Mucosa of stomach (tissue), 1 donor: ENCODE data around the gene PPP2R1B.

Source experiments
- H3K27me3 ChIP-seq: one replicate; pipeline ENCODE4 v1.7.0; 2013; ENCODE audit warnings: mild to moderate bottlenecking, low read length; ENCODE audit not compliant: control insufficient read depth, insufficient read depth
- H3K36me3 ChIP-seq: one replicate; pipeline ENCODE4 v1.7.0; 2013; ENCODE audit warnings: low read length; ENCODE audit not compliant: control insufficient read depth, insufficient read depth
- H3K4me1 ChIP-seq: one replicate; pipeline ENCODE4 v1.7.0; 2013; ENCODE audit warnings: mild to moderate bottlenecking, low read length; ENCODE audit not compliant: control insufficient read depth, insufficient read depth
- H3K4me3 ChIP-seq: one replicate; pipeline ENCODE4 v1.7.0; 2013; ENCODE audit warnings: low read length
- H3K9ac ChIP-seq: one replicate; pipeline ENCODE4 v1.7.0; 2013; ENCODE audit warnings: mild to moderate bottlenecking, low read length, moderate library complexity
- H3K9me3 ChIP-seq: one replicate; pipeline ENCODE4 v1.7.0; 2013; ENCODE audit warnings: mild to moderate bottlenecking, low read length, moderate library complexity; ENCODE audit not compliant: control insufficient read depth
- donor health status: Pancreatic carcinoma.

Gene PPP2R1B

GRCh38 chr11:111762526-111762925, 3.7 kb downstream of the PPP2R1B start:
- no peak overlapping the region for H3K4me3 ChIP-seq
- H3K36me3 ChIP-seq: no peaks in the 10 kb centered on the region
- H3K27me3 ChIP-seq: no peaks in the 10 kb centered on the region
- H3K9me3 ChIP-seq: no peaks in the 10 kb centered on the region
- no peak overlapping the region for H3K9ac ChIP-seq
- peaks cover 23% of the 10 kb centered on the region for H3K4me1 ChIP-seq

- Histone ChIP-seq H3K27me3 (no peaks in the 10 kb centered on the region), H3K36me3 (no peaks in the 10 kb centered on the region), H3K9me3 (no peaks in the 10 kb centered on the region), H3K4me3 (no peak overlapping the region), H3K9ac (no peak overlapping the region), H3K4me1 (peaks cover 17% of the 10 kb centered on the region)
These were observed 5.2 kb downstream of the PPP2R1B start for GRCh38 chr11:111761036-111761435.

GRCh38 chr11:111759778-111760407, 6.3 kb downstream of the PPP2R1B start:
- Histone ChIP-seq H3K9ac (no peak overlapping the region), H3K36me3 (no peaks in the 10 kb centered on the region), H3K27me3 (no peaks in the 10 kb centered on the region), H3K9me3 (no peaks in the 10 kb centered on the region), H3K4me3 (no peak overlapping the region), H3K4me1 (peaks cover 14% of the 10 kb centered on the region)

- Histone ChIP-seq H3K27me3 (no peaks in the 10 kb centered on the region), H3K9ac (no peak overlapping the region), H3K4me1 (peaks cover 9% of the 10 kb centered on the region), H3K36me3 (no peaks in the 10 kb centered on the region), H3K9me3 (no peaks in the 10 kb centered on the region), H3K4me3 (no peak overlapping the region)
These were observed 6.8 kb downstream of the PPP2R1B start for GRCh38 chr11:111759376-111759775.

GRCh38 chr11:111756097-111756496, 10.1 kb downstream of the PPP2R1B start:
- Histone ChIP-seq H3K9ac (no peak overlapping the region), H3K4me1 (peaks cover 9% of the 10 kb centered on the region), H3K4me3 (no peak overlapping the region), H3K9me3 (no peaks in the 10 kb centered on the region), H3K36me3 (no peaks in the 10 kb centered on the region), H3K27me3 (no peaks in the 10 kb centered on the region)

GRCh38 chr11:111749646-111750045, 16.5 kb downstream of the PPP2R1B start:
- H3K4me3 ChIP-seq: no peak overlapping the region
- no peaks in the 10 kb centered on the region for H3K4me1 ChIP-seq
- H3K36me3 ChIP-seq: peaks cover 7% of the 10 kb centered on the region
- H3K27me3 ChIP-seq: no peaks in the 10 kb centered on the region
- H3K9me3 ChIP-seq: no peaks in the 10 kb centered on the region
- H3K9ac ChIP-seq: no peak overlapping the region

- no peaks in the 10 kb centered on the region for H3K4me1 ChIP-seq
- peaks cover 13% of the 10 kb centered on the region for H3K36me3 ChIP-seq
These were observed 18.0 kb downstream of the PPP2R1B start for GRCh38 chr11:111748035-111748804.

GRCh38 chr11:111745719-111746504, 20.3 kb downstream of the PPP2R1B start:
- H3K4me1 ChIP-seq: no peaks in the 10 kb centered on the region
- no peak overlapping the region for H3K4me3 ChIP-seq
- no peak overlapping the region for H3K9ac ChIP-seq
- peaks cover 13% of the 10 kb centered on the region for H3K36me3 ChIP-seq
- H3K9me3 ChIP-seq: no peaks in the 10 kb centered on the region
- no peaks in the 10 kb centered on the region for H3K27me3 ChIP-seq

More at GRCh38 chr11:111748035-111748804, 18.0 kb downstream of the PPP2R1B start:
- Histone ChIP-seq H3K9ac (no peak overlapping the region), H3K9me3 (no peaks in the 10 kb centered on the region), H3K27me3 (no peaks in the 10 kb centered on the region), H3K4me3 (no peak overlapping the region)

GRCh38 chr11:111743700-111744099, 22.5 kb downstream of the PPP2R1B start:
- Histone ChIP-seq H3K36me3 (peaks cover 7% of the 10 kb centered on the region), H3K9ac (no peak overlapping the region), H3K9me3 (no peaks in the 10 kb centered on the region), H3K4me1 (no peaks in the 10 kb centered on the region), H3K27me3 (no peaks in the 10 kb centered on the region), H3K4me3 (no peak overlapping the region)

GRCh38 chr11:111741751-111742150, 24.4 kb downstream of the PPP2R1B start:
- no peak overlapping the region for H3K4me3 ChIP-seq
- peaks cover 7% of the 10 kb centered on the region for H3K36me3 ChIP-seq
- peaks cover 5% of the 10 kb centered on the region for H3K4me1 ChIP-seq
- H3K9me3 ChIP-seq: no peaks in the 10 kb centered on the region
- no peaks in the 10 kb centered on the region for H3K27me3 ChIP-seq
- no peak overlapping the region for H3K9ac ChIP-seq

- Histone ChIP-seq H3K9ac (no peak overlapping the region), H3K9me3 (no peaks in the 10 kb centered on the region), H3K27me3 (no peaks in the 10 kb centered on the region), H3K4me1 (peaks cover 23% of the 10 kb centered on the region), H3K4me3 (no peak overlapping the region), H3K36me3 (peaks cover 3% of the 10 kb centered on the region)
These were observed 26.9 kb downstream of the PPP2R1B start for GRCh38 chr11:111739299-111739698.
